ENCODE measurements around the gene RHOBTB3. TPM values are rescaled to one million over a fixed set of nuclear protein-coding genes. Genes with fewer than 3 reads are reported as not detected.

Gene RHOBTB3
- total RNA-seq, 1 experiment from 2014 or later, result 84.3 TPM

- no peak overlapping the region for H3K4me3 ChIP-seq (replicated peaks in 1 of 2; ENCODE audit: low read depth in 1 of 2, low read length in 2 of 2)
- ATAC-seq (no peak), DNase-seq (ENCODE audit: low read depth, low spot score) (no peak)
- RAD21 ChIA-PET (ENCODE audit: low non-redundant PET in 1 of 2, low total read pairs in 2 of 2, uncharacterized antibody in 2 of 2, unreplicated experiment in 2 of 2), result no interaction called here
- no peak overlapping the region for H3K9ac ChIP-seq (ENCODE audit: low read length)
- no peak overlapping the region for H2AFZ ChIP-seq (ENCODE audit: low read depth, low read length, poor library complexity, severe bottlenecking)
- no peaks in the 10 kb centered on the region for H3K9me2 ChIP-seq (ENCODE audit: insufficient read depth)
- POLR2A ChIA-PET, result interaction anchor here (1.5 kb wide), 1 partner anchor 22 kb away, joined by 3 read pairs; no protein-coding TSS in a partner anchor
- no peaks in the 10 kb centered on the region for H3K9me3 ChIP-seq (ENCODE audit: control insufficient read depth in 1 of 2, insufficient read depth in 1 of 2, low read depth in 1 of 2, low read length in 2 of 2)
- H3K4me1 ChIP-seq (ENCODE audit: control insufficient read depth in 1 of 2, insufficient read depth in 2 of 2, low read length in 2 of 2), result peaks cover 7 to 8% of the 10 kb centered on the region in 2 experiments; a peak in 3 of 4 replicates
- no TSS peak for BruUV-seq (replicated peaks)
- peaks cover 8 to 12% of the 10 kb centered on the region in 2 experiments; a peak in 3 of 4 replicates for H3K36me3 ChIP-seq (ENCODE audit: control insufficient read depth in 1 of 2, insufficient read depth in 2 of 2, low read length in 2 of 2)
- H3K27ac ChIP-seq (ENCODE audit: low read depth, low read length), result no peak overlapping the region
- no peaks in the 10 kb centered on the region for H4K20me1 ChIP-seq (ENCODE audit: insufficient read depth)
- no peaks in the 10 kb centered on the region for H3K27me3 ChIP-seq (ENCODE audit: insufficient read depth, low read length)
- no peaks in the 10 kb centered on the region; the same call in 1 of the 2 replicates for H3K79me2 ChIP-seq (ENCODE audit: insufficient read depth, low read length)
- H3K4me2 ChIP-seq (ENCODE audit: low read length), result no peak overlapping the region
- TF ChIP-seq, protein P1, sequence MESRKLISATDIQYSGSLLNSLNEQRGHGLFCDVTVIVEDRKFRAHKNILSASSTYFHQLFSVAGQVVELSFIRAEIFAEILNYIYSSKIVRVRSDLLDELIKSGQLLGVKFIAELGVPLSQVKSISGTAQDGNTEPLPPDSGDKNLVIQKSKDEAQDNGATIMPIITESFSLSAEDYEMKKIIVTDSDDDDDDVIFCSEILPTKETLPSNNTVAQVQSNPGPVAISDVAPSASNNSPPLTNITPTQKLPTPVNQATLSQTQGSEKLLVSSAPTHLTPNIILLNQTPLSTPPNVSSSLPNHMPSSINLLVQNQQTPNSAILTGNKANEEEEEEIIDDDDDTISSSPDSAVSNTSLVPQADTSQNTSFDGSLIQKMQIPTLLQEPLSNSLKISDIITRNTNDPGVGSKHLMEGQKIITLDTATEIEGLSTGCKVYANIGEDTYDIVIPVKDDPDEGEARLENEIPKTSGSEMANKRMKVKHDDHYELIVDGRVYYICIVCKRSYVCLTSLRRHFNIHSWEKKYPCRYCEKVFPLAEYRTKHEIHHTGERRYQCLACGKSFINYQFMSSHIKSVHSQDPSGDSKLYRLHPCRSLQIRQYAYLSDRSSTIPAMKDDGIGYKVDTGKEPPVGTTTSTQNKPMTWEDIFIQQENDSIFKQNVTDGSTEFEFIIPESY (IDR thresholded peaks at IDR 0.05; ENCODE audit: extremely low read depth, insufficient replicate concordance, low read length), result no peak
- TF ChIP-seq CEBPB (IDR thresholded peaks at IDR 0.05; ENCODE audit: low read depth) (no peak), MAX (IDR thresholded peaks at IDR 0.05) (no peak), YY1 (IDR thresholded peaks at IDR 0.05; ENCODE audit: extremely low read depth, insufficient replicate concordance, low read depth, low read length) (no peak), CBX3 (IDR thresholded peaks at IDR 0.05; ENCODE audit: low read depth) (no peak), EZH2 (IDR thresholded peaks at IDR 0.05) (no peak), EGR1 (IDR thresholded peaks at IDR 0.05; ENCODE audit: low read depth) (no peak), POLR2A (IDR thresholded peaks at IDR 0.05; ENCODE audit: borderline replicate concordance, extremely low read depth, insufficient read depth, insufficient read length) (no peak), TCF7L2 (IDR thresholded peaks at IDR 0.05; ENCODE audit: borderline replicate concordance, extremely low read depth, insufficient read depth, insufficient read length) (no peak), ATF3 (IDR thresholded peaks at IDR 0.05) (no peak)
- intact Hi-C loops (cut with micrococcal nuclease), result no loop called here
- CTCF ChIA-PET, result interaction anchor here (1.0 kb wide), 1 partner anchor 27 kb away, joined by 3 read pairs; no protein-coding TSS in a partner anchor
These were observed 23.4 kb downstream of the RHOBTB3 start for GRCh38 chr5:95754545-95754944.
